PFSK-1 (cell line): ENCODE results near the gene SUCLG2.

Experiments
- FOXP2 ChIP-seq: optimal IDR thresholded peaks from 2 replicates; pipeline ENCODE3; 2011; ENCODE audit warnings: borderline replicate concordance, control low read depth, inconsistent platforms; ENCODE audit not compliant: insufficient read depth; ENCODE audit errors: extremely low read length, extremely low read depth
- POLR2AphosphoS5 ChIP-seq: IDR thresholded peaks from 2 replicates; pipeline ENCODE4 v1.6.1; 2012; ENCODE audit warnings: low read depth, mild to moderate bottlenecking, control low read depth, low read length, moderate library complexity
- REST ChIP-seq, 2 experiments: IDR thresholded peaks; 2 replicates each; pipeline versions ENCODE4 v1.6.1 to v1.8.0; 2011 to 2012; ENCODE audit warnings: low read depth in 2 of 2, low read length in 2 of 2, control low read depth in 1 of 2, inconsistent platforms in 1 of 2, mild to moderate bottlenecking in 1 of 2, moderate library complexity in 1 of 2; ENCODE audit not compliant: insufficient read depth in 1 of 2
- TAF1 ChIP-seq: IDR thresholded peaks from 2 replicates; pipeline ENCODE4 v1.6.1; 2012; ENCODE audit warnings: low read length, control low read depth, borderline replicate concordance; ENCODE audit not compliant: insufficient read depth

GRCh38 chr3:67389176-67389575 is 265.2 kb downstream of the SUCLG2 start:
- TF ChIP-seq POLR2AphosphoS5 (no peak), TAF1 (no peak), REST (IDR thresholded peaks at IDR 0.05; ENCODE audit: insufficient read depth in 1 of 2, low read depth in 2 of 2, low read length in 2 of 2) (no peak), FOXP2 (no peak)
